ENCODE results near the gene CENPO.
"Not testable (repeated sequence)": the region's sequence is repeated elsewhere in the genome, so short reads cannot be mapped to it uniquely, and the experiment has no call there.

- TF ChIP-seq, protein P1, sequence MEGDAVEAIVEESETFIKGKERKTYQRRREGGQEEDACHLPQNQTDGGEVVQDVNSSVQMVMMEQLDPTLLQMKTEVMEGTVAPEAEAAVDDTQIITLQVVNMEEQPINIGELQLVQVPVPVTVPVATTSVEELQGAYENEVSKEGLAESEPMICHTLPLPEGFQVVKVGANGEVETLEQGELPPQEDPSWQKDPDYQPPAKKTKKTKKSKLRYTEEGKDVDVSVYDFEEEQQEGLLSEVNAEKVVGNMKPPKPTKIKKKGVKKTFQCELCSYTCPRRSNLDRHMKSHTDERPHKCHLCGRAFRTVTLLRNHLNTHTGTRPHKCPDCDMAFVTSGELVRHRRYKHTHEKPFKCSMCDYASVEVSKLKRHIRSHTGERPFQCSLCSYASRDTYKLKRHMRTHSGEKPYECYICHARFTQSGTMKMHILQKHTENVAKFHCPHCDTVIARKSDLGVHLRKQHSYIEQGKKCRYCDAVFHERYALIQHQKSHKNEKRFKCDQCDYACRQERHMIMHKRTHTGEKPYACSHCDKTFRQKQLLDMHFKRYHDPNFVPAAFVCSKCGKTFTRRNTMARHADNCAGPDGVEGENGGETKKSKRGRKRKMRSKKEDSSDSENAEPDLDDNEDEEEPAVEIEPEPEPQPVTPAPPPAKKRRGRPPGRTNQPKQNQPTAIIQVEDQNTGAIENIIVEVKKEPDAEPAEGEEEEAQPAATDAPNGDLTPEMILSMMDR (IDR thresholded peaks at IDR 0.05; ENCODE audit: low read length), result not testable (repeated sequence)
- TF ChIP-seq EZH2phosphoT487 (IDR thresholded peaks at IDR 0.05; ENCODE audit: low read length); EZH2 (optimal IDR thresholded peaks at IDR 0.05; ENCODE audit: low read depth, low read length): not testable (repeated sequence)
Measured at GRCh38 chr2:24835411-24835810, 42.2 kb downstream of the CENPO start.
